Common myeloid progenitor, CD34-positive (primary cell): ENCODE measurements around the gene RPL35.

Experiments used
- CTCF ChIA-PET: fragments of 350-600 bp; sonication (Branson Sonifier 250); formaldehyde crosslinking; loops from one replicate; lab custom pipeline; 2021; ENCODE audit warnings: antibody characterized with exemption; lab: Charles Lee
- POLR2A ChIA-PET: fragments of 350-600 bp; sonication (Branson Sonifier 250); formaldehyde crosslinking; loops from one replicate; lab custom pipeline; 2021; ENCODE audit warnings: antibody characterized with exemption; lab: Charles Lee
- DNase-seq, 3 donors: peaks; one replicate each; pipeline versions ENCODE4 v3.0.0 to v3.0.0-alpha.2; 2013
- H3K27ac ChIP-seq, 2 experiments: 1 replicate in 1 of 2; 2 replicates in 1 of 2; pipeline ENCODE4 v1.7.0; 2013; ENCODE audit warnings: inconsistent platforms in 2 of 2, low read length in 2 of 2, mild to moderate bottlenecking in 2 of 2, low read depth in 1 of 2, moderate library complexity in 1 of 2; ENCODE audit not compliant: severe bottlenecking in 2 of 2, insufficient read depth in 1 of 2, poor library complexity in 1 of 2
- H3K27me3 ChIP-seq, 5 experiments: replicated peaks in 2 of 5; 1 replicate in 3 of 5; 2 replicates in 2 of 5; pipeline versions ENCODE4 v1.6.1 to v1.7.0; 2013; ENCODE audit warnings: low read length in 4 of 5, mild to moderate bottlenecking in 2 of 5, moderate library complexity in 2 of 5, inconsistent platforms in 1 of 5; ENCODE audit not compliant: insufficient read depth in 5 of 5, control insufficient read depth in 4 of 5
- H3K36me3 ChIP-seq, 4 experiments: 1 replicate in 2 of 4; 2 replicates in 2 of 4; pipeline versions ENCODE4 v1.6.1 to v1.7.0; 2013; ENCODE audit warnings: low read length in 3 of 4, control low read depth in 1 of 4, mild to moderate bottlenecking in 1 of 4; ENCODE audit not compliant: control insufficient read depth in 4 of 4, insufficient read depth in 4 of 4
- H3K4me1 ChIP-seq, 4 experiments: 1 replicate in 3 of 4; 2 replicates in 1 of 4; pipeline versions ENCODE4 v1.6.1 to v1.7.1; 2013; ENCODE audit warnings: low read length in 3 of 4, mild to moderate bottlenecking in 3 of 4, control low read depth in 1 of 4, inconsistent platforms in 1 of 4, moderate library complexity in 1 of 4; ENCODE audit not compliant: control insufficient read depth in 4 of 4, insufficient read depth in 4 of 4; ENCODE audit errors: control extremely low read depth in 1 of 4
- H3K4me3 ChIP-seq, 7 experiments: 1 replicate in 4 of 7; 2 replicates in 3 of 7; pipeline versions ENCODE4 v1.5.1 to v1.7.0; 2013; ENCODE audit warnings: mild to moderate bottlenecking in 7 of 7, low read length in 6 of 7, moderate library complexity in 6 of 7, inconsistent platforms in 2 of 7, low read depth in 2 of 7, control low read depth in 1 of 7; ENCODE audit not compliant: insufficient read depth in 4 of 7, control insufficient read depth in 1 of 7; ENCODE audit errors: extremely low read depth in 1 of 7
- H3K9me3 ChIP-seq, 5 experiments: 1 replicate in 4 of 5; 2 replicates in 1 of 5; pipeline versions ENCODE4 v1.6.1 to v1.7.1; 2013; ENCODE audit warnings: low read length in 4 of 5, mild to moderate bottlenecking in 2 of 5, inconsistent platforms in 1 of 5, low read depth in 1 of 5, moderate library complexity in 1 of 5; ENCODE audit not compliant: control insufficient read depth in 4 of 5, insufficient read depth in 2 of 5; ENCODE audit errors: control extremely low read depth in 1 of 5
- WGBS: methylation state at CpG from one replicate; pipeline ENCODE4 v1.1.5; 2013; ENCODE audit not compliant: insufficient coverage; 5-methylcytosine and 5-hydroxymethylcytosine counted together

Gene RPL35

GRCh38 chr9:124859803-124860581 lies 1.8 kb downstream of the RPL35 start:
- Histone ChIP-seq H3K9me3 (no peaks in the 10 kb centered on the region), H3K36me3 (peaks cover 15 to 49% (median 41%) of the 10 kb centered on the region in 4 experiments), H3K4me3 (peak overlapping the region in 6 of 7 experiments; percentile 81 to 94 (median 87)), H3K27ac (peak overlapping the region; percentile 91 to 96), H3K4me1 (peaks cover 11 to 35% (median 26%) of the 10 kb centered on the region in 4 experiments), H3K27me3 (no peaks in the 10 kb centered on the region)
- ChIA-PET POLR2A (interaction anchor here (0.6 kb wide), 1 partner anchor 89 kb away, joined by 4 read pairs; no protein-coding TSS in a partner anchor), CTCF (interaction anchor here (0.7 to 21.5 kb wide), 8 partner anchors 10 to 94 kb away, joined by 3 to 547 read pairs (median 4); partner anchors contain the start of genes NR6A1 and OLFML2A)
- no peak for DNase-seq
- WGBS = 69% methylated on average over 5 of the region's 10 CpGs

GRCh38 chr9:124858330-124859046 lies 3.3 kb downstream of the RPL35 start:
- H3K9me3 ChIP-seq = no peaks in the 10 kb centered on the region
- no peak overlapping the region for H3K4me3 ChIP-seq
- H3K27me3 ChIP-seq = no peaks in the 10 kb centered on the region
- ChIA-PET POLR2A (no interaction called here), CTCF (interaction anchor here (0.7 to 21.5 kb wide), 8 partner anchors 9 to 84 kb away, joined by 3 to 547 read pairs (median 10); partner anchors contain the start of genes NR6A1 and OLFML2A)
- no peak for DNase-seq
- peaks cover 11 to 35% (median 27%) of the 10 kb centered on the region in 4 experiments for H3K4me1 ChIP-seq
- peaks cover 15 to 49% (median 41%) of the 10 kb centered on the region in 4 experiments for H3K36me3 ChIP-seq
- peak overlapping the region; percentile 33 to 96 for H3K27ac ChIP-seq
- 96% methylated on average over 9 of the region's 9 CpGs for WGBS

GRCh38 chr9:124857533-124858162 lies 4.1 kb downstream of the RPL35 start:
- peak overlapping the region in 1 of 2 experiments; percentile 39 for H3K27ac ChIP-seq
- H3K36me3 ChIP-seq = peaks cover 15 to 49% (median 41%) of the 10 kb centered on the region in 4 experiments
- H3K4me1 ChIP-seq = peaks cover 11 to 36% (median 32%) of the 10 kb centered on the region in 4 experiments
- no peaks in the 10 kb centered on the region for H3K27me3 ChIP-seq
- WGBS = 95% methylated on average over 18 of the region's 24 CpGs
- no peaks in the 10 kb centered on the region for H3K9me3 ChIP-seq
- ChIA-PET CTCF (interaction anchor here (0.7 to 21.5 kb wide), 8 partner anchors 8 to 83 kb away, joined by 3 to 547 read pairs (median 10); partner anchors contain the start of genes NR6A1 and OLFML2A), POLR2A (no interaction called here)
- DNase-seq = no peak
- no peak overlapping the region for H3K4me3 ChIP-seq

DNA sequence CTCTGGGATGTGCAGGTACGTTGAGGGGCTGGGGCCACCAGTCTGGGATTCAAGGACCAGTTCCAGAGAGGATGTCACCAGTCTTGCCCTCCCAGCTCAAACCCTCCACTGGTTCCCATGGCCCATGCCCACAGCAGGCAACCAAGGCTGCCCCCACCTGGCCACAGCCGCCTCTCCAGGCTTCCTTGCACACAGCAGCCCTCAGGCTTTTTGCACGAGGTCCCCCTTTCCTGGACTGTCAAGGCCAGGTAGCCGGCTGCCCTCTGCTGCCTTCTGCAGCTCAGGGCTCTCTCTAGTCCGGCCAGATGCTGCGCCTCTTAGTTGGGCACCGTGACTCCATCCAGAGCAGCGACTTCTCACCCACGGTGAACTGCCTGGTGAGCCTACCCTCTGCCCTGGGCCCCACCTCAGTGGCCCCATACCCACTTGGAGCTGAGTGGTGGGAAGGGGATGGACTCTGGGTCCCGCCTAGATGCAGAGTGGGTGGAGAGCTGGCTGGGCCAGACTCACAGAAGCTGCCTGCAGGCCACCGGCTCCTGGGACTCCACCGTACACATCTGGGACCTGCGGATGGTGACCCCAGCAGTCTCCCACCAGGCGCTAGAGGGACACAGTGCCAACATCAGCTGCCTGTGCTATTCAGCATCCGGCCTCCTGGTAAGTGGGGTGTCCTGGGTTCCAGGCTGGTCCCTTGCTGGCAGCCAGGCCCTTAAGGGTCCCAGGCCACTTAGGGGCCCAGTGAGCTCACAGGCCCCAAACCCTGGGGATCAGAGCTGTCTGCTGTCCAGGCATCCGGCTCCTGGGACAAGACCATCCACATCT lies 5.6 kb downstream of the RPL35 start:
- WGBS = 83% methylated on average over 14 of the region's 16 CpGs
- peaks cover 15 to 49% (median 40%) of the 10 kb centered on the region in 4 experiments for H3K36me3 ChIP-seq
- DNase-seq = peak in 1 of 3 donors; percentile 36
- no peaks in the 10 kb centered on the region for H3K27me3 ChIP-seq
- ChIA-PET POLR2A (no interaction called here), CTCF (interaction anchor here (0.5 to 21.5 kb wide), 12 partner anchors 9 to 304 kb away, joined by 3 to 547 read pairs (median 4); partner anchors contain the start of genes NR6A1 and OLFML2A)
- H3K9me3 ChIP-seq = no peaks in the 10 kb centered on the region
- no peak overlapping the region for H3K4me3 ChIP-seq
- H3K27ac ChIP-seq = peak overlapping the region in 1 of 2 experiments; percentile 14
- H3K4me1 ChIP-seq = peaks cover 11 to 38% (median 32%) of the 10 kb centered on the region in 4 experiments

- no peaks in the 10 kb centered on the region for H3K27me3 ChIP-seq
- H3K36me3 ChIP-seq = peaks cover 15 to 45% (median 37%) of the 10 kb centered on the region in 4 experiments
- no peak overlapping the region for H3K27ac ChIP-seq
- H3K9me3 ChIP-seq = no peaks in the 10 kb centered on the region
- H3K4me3 ChIP-seq = no peak overlapping the region
- no peak for DNase-seq
- 95% methylated on average over 11 of the region's 18 CpGs for WGBS
- ChIA-PET CTCF (interaction anchor here (0.7 to 21.5 kb wide), 8 partner anchors 9 to 81 kb away, joined by 3 to 547 read pairs (median 10); partner anchors contain the start of genes NR6A1 and OLFML2A), POLR2A (no interaction called here)
- H3K4me1 ChIP-seq = peaks cover 5 to 38% (median 31%) of the 10 kb centered on the region in 4 experiments
Measured at GRCh38 chr9:124855566-124855943, 6.2 kb downstream of the RPL35 start.

GRCh38 chr9:124854822-124855221 lies 6.9 kb downstream of the RPL35 start:
- Histone ChIP-seq H3K9me3 (no peaks in the 10 kb centered on the region), H3K4me1 (peaks cover 0 to 31% (median 24%) of the 10 kb centered on the region in 4 experiments), H3K4me3 (no peak overlapping the region), H3K36me3 (peaks cover 10 to 38% (median 29%) of the 10 kb centered on the region in 4 experiments), H3K27me3 (no peaks in the 10 kb centered on the region), H3K27ac (no peak overlapping the region)
- POLR2A ChIA-PET = no interaction called here
- WGBS = 93% methylated on average over 5 of the region's 7 CpGs
- CTCF ChIA-PET = interaction anchor here (1.0 to 21.5 kb wide), 8 partner anchors 11 to 303 kb away, joined by 3 to 547 read pairs (median 14); partner anchors contain the start of genes NR6A1 and OLFML2A
- DNase-seq = no peak
